ENCODE results near the gene ACBD6. TPM values are rescaled to one million over a fixed set of nuclear protein-coding genes. Genes with fewer than 3 reads are reported as not detected.
A peak's percentile ranks its signal among the peaks of the same experiment; 100 is the strongest.

The ACBD6 gene
- total RNA-seq, 6 experiments from 2014 or later: 21.1 to 29.5 (median 27.0) TPM

- peak; percentile 69 for DNase-seq
Observed at GRCh38 chr1:180360333-180361075, 141.9 kb downstream of the ACBD6 start.

GRCh38 chr1:180358649-180359048, 143.7 kb downstream of the ACBD6 start:
- H3K27me3 Mint-ChIP-seq (ENCODE audit: insufficient read depth): no peaks in the 10 kb centered on the region
- H3K4me3 Mint-ChIP-seq: no peak overlapping the region
- no peaks in the 10 kb centered on the region for H3K36me3 Mint-ChIP-seq (ENCODE audit: low read depth)
- no peaks in the 10 kb centered on the region for H3K9me3 Mint-ChIP-seq
- H3K27ac Mint-ChIP-seq: 0 out of 2 replicates have a peak overlapping the region, but pooled peaks have one; percentile 16
- DNase-seq: no peak
- H3K4me1 Mint-ChIP-seq (ENCODE audit: low read depth): peaks cover 22% of the 10 kb centered on the region
- TF ChIP-seq CTCF (IDR thresholded peaks at IDR 0.05): no peak

More at GRCh38 chr1:180360333-180361075, 141.9 kb downstream of the ACBD6 start:
- peaks cover 16% of the 10 kb centered on the region for H3K4me1 Mint-ChIP-seq (ENCODE audit: low read depth)
- TF ChIP-seq CTCF (IDR thresholded peaks at IDR 0.05): no peak
- no peaks in the 10 kb centered on the region for H3K36me3 Mint-ChIP-seq (ENCODE audit: low read depth)
- H3K27ac Mint-ChIP-seq: peak overlapping the region; percentile 68
- no peaks in the 10 kb centered on the region for H3K9me3 Mint-ChIP-seq
- no peaks in the 10 kb centered on the region for H3K27me3 Mint-ChIP-seq (ENCODE audit: insufficient read depth)
- H3K4me3 Mint-ChIP-seq: peak overlapping the region; percentile 41

- DNase-seq: no peak
- H3K9me3 Mint-ChIP-seq: no peaks in the 10 kb centered on the region
- no peak for TF ChIP-seq CTCF (IDR thresholded peaks at IDR 0.05)
- H3K36me3 Mint-ChIP-seq (ENCODE audit: low read depth): no peaks in the 10 kb centered on the region
- peaks cover 7% of the 10 kb centered on the region; the same call in 1 of the 2 replicates for H3K4me1 Mint-ChIP-seq (ENCODE audit: low read depth)
- H3K27me3 Mint-ChIP-seq (ENCODE audit: insufficient read depth): no peaks in the 10 kb centered on the region; the same call in 1 of the 2 replicates
- H3K27ac Mint-ChIP-seq: no peak overlapping the region
- no peak overlapping the region for H3K4me3 Mint-ChIP-seq
Observed at GRCh38 chr1:180353945-180354344, 148.4 kb downstream of the ACBD6 start.

DNA sequence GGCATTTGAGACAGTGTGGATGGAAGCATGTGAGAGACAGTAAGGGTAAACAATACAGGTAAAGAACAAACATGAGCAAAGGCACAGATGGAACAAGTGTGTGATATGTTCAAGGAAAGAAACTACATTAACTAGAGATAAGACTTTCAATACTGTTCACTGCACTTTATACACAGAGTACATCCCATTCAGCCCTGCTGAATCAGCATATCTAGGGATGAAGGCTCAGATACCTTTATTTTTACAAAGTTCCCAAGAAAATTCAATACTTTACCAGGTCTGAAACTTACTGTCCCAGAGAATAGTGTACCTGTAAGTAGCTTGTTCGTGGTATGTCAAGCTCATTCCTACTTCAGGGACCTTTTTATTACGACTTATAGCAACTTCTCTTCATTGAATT, 149.8 kb downstream of the ACBD6 start:
- H3K27ac Mint-ChIP-seq: no peak overlapping the region
- TF ChIP-seq CTCF (IDR thresholded peaks at IDR 0.05): no peak
- H3K9me3 Mint-ChIP-seq: no peaks in the 10 kb centered on the region
- H3K4me1 Mint-ChIP-seq (ENCODE audit: low read depth): peaks cover 7% of the 10 kb centered on the region; the same call in 1 of the 2 replicates
- no peak overlapping the region for H3K4me3 Mint-ChIP-seq
- H3K27me3 Mint-ChIP-seq (ENCODE audit: insufficient read depth): no peaks in the 10 kb centered on the region; the same call in 1 of the 2 replicates
- DNase-seq: no peak
- no peaks in the 10 kb centered on the region for H3K36me3 Mint-ChIP-seq (ENCODE audit: low read depth)

GRCh38 chr1:180352021-180352420, 150.4 kb downstream of the ACBD6 start:
- DNase-seq: no peak
- Mint-ChIP-seq H3K4me1 (ENCODE audit: low read depth) (peaks cover 7% of the 10 kb centered on the region; the same call in 1 of the 2 replicates), H3K36me3 (ENCODE audit: low read depth) (no peaks in the 10 kb centered on the region; the same call in 1 of the 2 replicates), H3K27ac (no peak overlapping the region), H3K4me3 (no peak overlapping the region), H3K27me3 (ENCODE audit: insufficient read depth) (no peaks in the 10 kb centered on the region; the same call in 1 of the 2 replicates), H3K9me3 (no peaks in the 10 kb centered on the region)
- no peak for TF ChIP-seq CTCF (IDR thresholded peaks at IDR 0.05)
